H1 (cell line): ENCODE results near the gene ANKRD62. TPM values are rescaled to one million over a fixed set of nuclear protein-coding genes. Genes with fewer than 3 reads are reported as not detected.
A peak's percentile ranks its signal among the peaks of the same experiment; 100 is the strongest.

Experiments used
- CTCF ChIA-PET: fragments of 300-600 bp; sonication (Branson Sonifier 250); formaldehyde crosslinking; loops from one replicate; lab custom pipeline; 2021; ENCODE audit not compliant: partially characterized antibody; lab: Charles Lee
- POLR2A ChIA-PET: fragments of 300-600 bp; sonication (Branson Sonifier 250); formaldehyde crosslinking; loops from one replicate; lab custom pipeline; 2021; ENCODE audit warnings: inconsistent platforms; ENCODE audit not compliant: partially characterized antibody; lab: Charles Lee
- DNase-seq, 2 experiments: peaks; one replicate each; pipeline versions ENCODE4 v3.0.0 to v3.0.0-alpha.2; 2010 to 2022; ENCODE audit warnings: low spot score in 2 of 2, low read depth in 1 of 2, mixed read lengths in 1 of 2
- FAIRE-seq: peaks from 2 replicates; lab custom pipeline; 2011; peaks lifted over from hg19 to GRCh38; lab: Jason Lieb, UNC
- H2AFZ ChIP-seq: 2 replicates; pipeline ENCODE4 v1.8.1; 2012; ENCODE audit warnings: low read length, inconsistent platforms
- H2AK5ac ChIP-seq: 2 replicates; pipeline ENCODE4 v1.6.1; 2013; ENCODE audit warnings: low read depth, low read length
- H2BK120ac ChIP-seq: replicated peaks from 2 replicates; pipeline ENCODE3; 2013; ENCODE audit warnings: low read depth, low read length, inconsistent platforms
- H2BK12ac ChIP-seq: 2 replicates; pipeline ENCODE4 v1.6.1; 2013; ENCODE audit warnings: low read depth, low read length
- H2BK15ac ChIP-seq: 2 replicates; pipeline ENCODE4 v1.6.1; 2013; ENCODE audit warnings: low read length
- H2BK20ac ChIP-seq: 2 replicates; pipeline ENCODE4 v1.6.1; 2013; ENCODE audit warnings: low read length
- H2BK5ac ChIP-seq: 2 replicates; pipeline ENCODE4 v1.6.1; 2013; ENCODE audit warnings: low read depth, low read length
- H3K14ac ChIP-seq: 2 replicates; pipeline ENCODE4 v1.6.1; 2013; ENCODE audit warnings: inconsistent platforms; ENCODE audit not compliant: insufficient read length
- H3K18ac ChIP-seq: 2 replicates; pipeline ENCODE4 v1.6.1; 2013; ENCODE audit warnings: low read length; ENCODE audit errors: extremely low read depth
- H3K23ac ChIP-seq: 2 replicates; pipeline ENCODE4 v1.6.1; 2013; ENCODE audit warnings: inconsistent platforms; ENCODE audit not compliant: insufficient read length
- H3K23me2 ChIP-seq: 2 replicates; pipeline ENCODE4 v1.6.1; 2013; ENCODE audit warnings: low read depth, low read length
- H3K27ac ChIP-seq: 2 replicates; pipeline ENCODE4 v1.6.1; 2011; ENCODE audit warnings: low read depth, low read length, inconsistent platforms
- H3K27me3 ChIP-seq, 4 experiments: replicated peaks in 1 of 4; 1 replicate in 1 of 4; 2 replicates in 3 of 4; pipeline versions ENCODE4 v1.6.1 to v1.8.1; 2011 to 2013; ENCODE audit warnings: low read length in 3 of 4, mild to moderate bottlenecking in 3 of 4, inconsistent platforms in 2 of 4, mixed read lengths in 2 of 4, moderate library complexity in 1 of 4; ENCODE audit not compliant: control insufficient read depth in 3 of 4, insufficient read depth in 3 of 4; ENCODE audit errors: extremely low read depth in 1 of 4
- H3K36me3 ChIP-seq, 4 experiments: 2 replicates each; pipeline versions ENCODE4 v1.6.1 to v1.8.1; 2011 to 2013; ENCODE audit warnings: mild to moderate bottlenecking in 4 of 4, low read length in 3 of 4, moderate library complexity in 2 of 4, control low read depth in 1 of 4, inconsistent platforms in 1 of 4; ENCODE audit not compliant: insufficient read depth in 4 of 4, control insufficient read depth in 2 of 4
- H3K4ac ChIP-seq: replicated peaks from 2 replicates; pipeline ENCODE3; 2013; ENCODE audit warnings: low read length, low read depth, mixed read lengths, inconsistent platforms; ENCODE audit not compliant: insufficient read length
- H3K4me1 ChIP-seq, 4 experiments: replicated peaks in 1 of 4; 1 replicate in 1 of 4; 2 replicates in 3 of 4; pipeline versions ENCODE4 v1.6.1 to v1.8.1; 2011 to 2013; ENCODE audit warnings: low read length in 3 of 4, inconsistent platforms in 2 of 4, mixed read lengths in 1 of 4; ENCODE audit not compliant: insufficient read depth in 4 of 4, control insufficient read depth in 3 of 4
- H3K4me2 ChIP-seq, 2 experiments: 2 replicates each; pipeline versions ENCODE4 v1.6.1 to v1.8.1; 2011 to 2013; ENCODE audit warnings: low read depth in 2 of 2, low read length in 2 of 2, control low read depth in 1 of 2, inconsistent platforms in 1 of 2, mild to moderate bottlenecking in 1 of 2; ENCODE audit not compliant: insufficient read depth in 1 of 2
- H3K4me3 ChIP-seq, 4 experiments: fragments of 200-600, 300-600 bp in 1 of 4; sonication (generic), shearing (Covaris generic), sonication (Bioruptor Twin) in 1 of 4; 2 replicates each; pipeline versions ENCODE4 v1.5.1 to v1.8.1; 2011 to 2016; ENCODE audit warnings: low read length in 4 of 4, low read depth in 3 of 4, control low read depth in 2 of 4, inconsistent platforms in 2 of 4, mild to moderate bottlenecking in 2 of 4, mixed read lengths in 1 of 4, moderate library complexity in 1 of 4; ENCODE audit not compliant: insufficient read depth in 2 of 4; ENCODE audit errors: extremely low read depth in 1 of 4
- H3K56ac ChIP-seq: replicated peaks from 2 replicates; pipeline ENCODE3; 2013; ENCODE audit warnings: low read depth, mild to moderate bottlenecking, mixed read lengths, low read length, inconsistent platforms; ENCODE audit not compliant: insufficient read length
- H3K79me1 ChIP-seq: 2 replicates; pipeline ENCODE4 v1.6.1; 2013; ENCODE audit warnings: low read depth, low read length, control low read depth
- H3K79me2 ChIP-seq, 2 experiments: 2 replicates each; pipeline versions ENCODE4 v1.6.1 to v1.8.1; 2012 to 2013; ENCODE audit warnings: low read length in 2 of 2, mild to moderate bottlenecking in 2 of 2, inconsistent platforms in 1 of 2; ENCODE audit not compliant: insufficient read depth in 2 of 2, control insufficient read depth in 1 of 2
- H3K9ac ChIP-seq, 4 experiments: replicated peaks in 1 of 4; 1 replicate in 1 of 4; 2 replicates in 3 of 4; pipeline versions ENCODE4 v1.6.1 to v1.8.1; 2011 to 2013; ENCODE audit warnings: low read depth in 3 of 4, low read length in 3 of 4, control low read depth in 2 of 4, mild to moderate bottlenecking in 2 of 4, moderate library complexity in 2 of 4, inconsistent platforms in 1 of 4; ENCODE audit errors: extremely low read depth in 1 of 4
- H3K9me3 ChIP-seq, 2 experiments: 2 replicates each; pipeline versions ENCODE4 v1.6.1 to v1.8.1; 2012 to 2013; ENCODE audit warnings: mild to moderate bottlenecking in 2 of 2, moderate library complexity in 2 of 2, control low read depth in 1 of 2, inconsistent platforms in 1 of 2, low read depth in 1 of 2, low read length in 1 of 2, mixed read lengths in 1 of 2; ENCODE audit not compliant: insufficient read depth in 2 of 2
- H4K20me1 ChIP-seq, 2 experiments: replicated peaks in 1 of 2; 2 replicates each; pipeline versions ENCODE3 to v1.8.1; 2011 to 2013; ENCODE audit warnings: inconsistent platforms in 2 of 2, low read length in 2 of 2, mild to moderate bottlenecking in 1 of 2; ENCODE audit not compliant: insufficient read depth in 2 of 2, control insufficient read depth in 1 of 2
- H4K5ac ChIP-seq: 2 replicates; pipeline ENCODE4 v1.6.1; 2013; ENCODE audit warnings: low read length, low read depth, mixed read lengths, inconsistent platforms; ENCODE audit not compliant: insufficient read length
- H4K8ac ChIP-seq: 2 replicates; pipeline ENCODE4 v1.8.0; 2013; ENCODE audit warnings: mild to moderate bottlenecking, moderate library complexity, low read length, inconsistent platforms; ENCODE audit not compliant: insufficient read depth; ENCODE audit errors: extremely low read depth
- H4K91ac ChIP-seq: replicated peaks from 2 replicates; pipeline ENCODE3; 2013; ENCODE audit warnings: low read length, mixed read lengths, inconsistent platforms; ENCODE audit not compliant: insufficient read length
- BRCA1 ChIP-seq: IDR thresholded peaks from 2 replicates; pipeline ENCODE4 v1.6.1; 2012; ENCODE audit warnings: low read depth, low read length, improper control_type of control experiment
- CREB1 ChIP-seq: IDR thresholded peaks from 2 replicates; pipeline ENCODE4 v1.6.1; 2012; ENCODE audit warnings: inconsistent platforms
- FOSL1 ChIP-seq: IDR thresholded peaks from 2 replicates; pipeline ENCODE4 v1.6.1; 2011; ENCODE audit warnings: mild to moderate bottlenecking, low read depth, low read length, moderate library complexity; ENCODE audit not compliant: insufficient read depth
- YY1 ChIP-seq: IDR thresholded peaks from 2 replicates; pipeline ENCODE4 v1.6.1; 2011; ENCODE audit warnings: low read depth, mild to moderate bottlenecking, low read length
- ZNF274 ChIP-seq: IDR thresholded peaks from 2 replicates; pipeline ENCODE4 v1.7.0; 2012; ENCODE audit warnings: low read length, borderline replicate concordance; ENCODE audit errors: extremely low read depth
- WGBS, 2 experiments: shearing (Covaris generic) in 1 of 2; methylation state at CpG; one replicate each; pipeline versions ENCODE4 v1.1.6 to v1.1.7; 2013 to 2015; ENCODE audit warnings: low lambda C conversion rate in 2 of 2, mixed read lengths in 2 of 2, inconsistent platforms in 1 of 2, low coverage in 1 of 2, missing lambda C conversion rate in 1 of 2; ENCODE audit not compliant: insufficient replicate concordance in 2 of 2, insufficient coverage in 1 of 2, insufficient read length in 1 of 2; ENCODE audit errors: extremely low coverage in 1 of 2, missing lambda C conversion rate in 1 of 2; 5-methylcytosine and 5-hydroxymethylcytosine counted together
- long read RNA-seq, 2 experiments: library from RNA in 1 of 2; library from capped mRNA in 1 of 2; stranded (forward); transcript quantifications; one replicate each; pipeline ENCODE4 v2.0.0, GENCODE V29; 2021; ENCODE audit warnings: inconsistent platforms in 1 of 2
- polyA minus RNA-seq, 3 experiments: library from RNA; depleted of rRNA, polyadenylated mRNA; stranded (reverse); fragments of >200 nt; gene quantifications; 1 replicate in 2 of 3; 2 replicates in 1 of 3; pipeline ENCODE4 v1.2.3, GENCODE V29; 2011
- polyA plus RNA-seq, 7 experiments: library from polyadenylated mRNA; depleted of rRNA in 3 of 7; stranded (reverse) in 5 of 7; unstranded in 2 of 7; fragments of >200 nt in 5 of 7; fragments of 200-250 nt in 2 of 7; gene quantifications; 1 replicate in 5 of 7; 2 replicates in 1 of 7; 4 replicates in 1 of 7; pipeline versions ENCODE4 v1.2.1 to v1.2.3, GENCODE V29; 2011 to 2013; ENCODE audit warnings: missing spikeins in 2 of 7, mixed read lengths in 2 of 7
- total RNA-seq: library from RNA; stranded (reverse); fragmentation: NEBNext Ultra II Directional; extraction: Animal tissue kit (Norgen Biotek cat#: 25700); gene quantifications from 2 replicates; pipeline ENCODE4 v1.2.1, GENCODE V29; 2021
- TF ChIP-seq, protein P1 (sequence below): IDR thresholded peaks from 2 replicates; pipeline ENCODE4 v1.6.1; 2012; ENCODE audit warnings: inconsistent platforms
- TF ChIP-seq, protein P2 (sequence below): IDR thresholded peaks from 2 replicates; pipeline ENCODE4 v1.6.1; 2012; ENCODE audit warnings: inconsistent platforms

ANKRD62 gene
- total RNA-seq (not detected in 2 replicates), polyA plus RNA-seq (2011; rRNA removed) (not detected in 2 replicates), polyA minus RNA-seq (2011; rRNA and poly(A)+ RNA removed) (not detected in 2 replicates)
- polyA plus RNA-seq (2011; cell fraction: cytosol; rRNA removed) = not detected
- not detected for polyA plus RNA-seq (2011; cell fraction: nucleus; rRNA removed)
- polyA plus RNA-seq (2012, experiment 1 of 2) = not detected in 4 replicates
- not detected for polyA plus RNA-seq (2012, experiment 2 of 2)
- not detected for polyA plus RNA-seq (2013, experiment 1 of 2)
- 0.04 TPM for polyA plus RNA-seq (2013, experiment 2 of 2)
- not detected for polyA minus RNA-seq (2011; cell fraction: cytosol; rRNA and poly(A)+ RNA removed)
- not detected for polyA minus RNA-seq (2011; cell fraction: nucleus; rRNA and poly(A)+ RNA removed)
- long read RNA-seq, experiment 1 = 0 reads
- long read RNA-seq, experiment 2 = 0 reads

DNA sequence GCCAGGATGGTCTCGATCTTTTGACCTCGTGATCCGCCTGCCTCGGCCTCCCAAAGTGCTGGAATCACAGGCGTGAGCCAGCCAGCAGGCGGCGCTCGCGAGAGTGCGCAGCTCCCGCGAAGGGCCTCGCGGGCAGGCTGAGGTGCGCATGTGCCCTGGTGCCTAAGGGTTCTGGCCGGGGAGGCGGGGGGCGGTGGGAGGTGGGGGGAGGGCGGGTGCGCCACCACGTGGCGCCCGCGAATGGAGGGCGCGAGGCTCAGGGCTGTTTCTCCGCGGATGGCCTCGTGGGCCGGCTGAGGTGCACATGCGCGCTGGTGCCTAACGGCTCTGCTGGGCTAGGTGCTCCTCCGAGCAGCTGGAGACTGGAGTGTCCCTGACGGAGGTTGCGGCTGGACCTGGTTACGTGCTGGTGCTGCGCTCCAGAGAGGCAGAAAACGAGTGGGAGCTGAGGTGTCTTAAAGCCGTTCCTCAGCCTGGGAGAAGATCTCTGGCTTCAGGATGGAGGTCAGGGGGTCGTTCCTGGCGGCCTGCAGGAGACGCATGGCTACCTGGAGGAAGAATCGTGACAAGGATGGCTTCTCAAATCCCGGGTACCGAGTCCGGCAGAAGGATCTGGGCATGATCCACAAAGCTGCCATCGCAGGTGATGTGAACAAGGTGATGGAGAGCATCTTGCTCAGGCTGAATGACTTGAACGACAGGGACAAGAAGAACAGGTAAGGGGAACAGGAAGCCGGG, at the start of gene ANKRD62:
Gene ANKRD62 (plus strand): TSS at position 324 of the 738 bp plus-strand sequence. CDS start 175 bp downstream, at position 499.
- H3K4ac ChIP-seq = no peak within 1 kb of the TSS
- DNase-seq = peak in 1 of 2 experiments; percentile 72
- no peaks in the 10 kb centered on the region; the same call in 1 of the 2 replicates for H3K23me2 ChIP-seq
- TF ChIP-seq BRCA1 = no peak
- no peak for TF ChIP-seq YY1
- TF ChIP-seq, protein P1, sequence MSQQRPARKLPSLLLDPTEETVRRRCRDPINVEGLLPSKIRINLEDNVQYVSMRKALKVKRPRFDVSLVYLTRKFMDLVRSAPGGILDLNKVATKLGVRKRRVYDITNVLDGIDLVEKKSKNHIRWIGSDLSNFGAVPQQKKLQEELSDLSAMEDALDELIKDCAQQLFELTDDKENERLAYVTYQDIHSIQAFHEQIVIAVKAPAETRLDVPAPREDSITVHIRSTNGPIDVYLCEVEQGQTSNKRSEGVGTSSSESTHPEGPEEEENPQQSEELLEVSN = peak; percentile 76
- no peak for TF ChIP-seq CREB1
- no peak for TF ChIP-seq ZNF274
- TF ChIP-seq, protein P2, sequence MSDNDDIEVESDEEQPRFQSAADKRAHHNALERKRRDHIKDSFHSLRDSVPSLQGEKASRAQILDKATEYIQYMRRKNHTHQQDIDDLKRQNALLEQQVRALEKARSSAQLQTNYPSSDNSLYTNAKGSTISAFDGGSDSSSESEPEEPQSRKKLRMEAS = peak; percentile 84
- TF ChIP-seq FOSL1 = no peak

More for the DNA sequence above, at the start of gene ANKRD62:
- Histone ChIP-seq H2BK120ac (no peak within 1 kb of the TSS), H3K18ac (no peak within 1 kb of the TSS; the same call in 1 of the 2 replicates), H2BK15ac (no peak within 1 kb of the TSS), H3K23ac (no peak within 1 kb of the TSS), H4K91ac (no peak within 1 kb of the TSS), H3K27me3 (no peaks in the 10 kb centered on the region; a peak in 1 of 7 replicates), H3K56ac (no peak within 1 kb of the TSS), H3K9ac (no peak within 1 kb of the TSS), H4K5ac (no peak within 1 kb of the TSS), H4K20me1 (peaks cover 1% of the 10 kb centered on the region in 2 experiments), H3K79me1 (no peaks in the 10 kb centered on the region), H3K4me1 (no peaks in the 10 kb centered on the region), H3K36me3 (no peaks in the 10 kb centered on the region), H4K8ac (no peak within 1 kb of the TSS), H2BK5ac (no peak within 1 kb of the TSS), H3K9me3 (peaks cover 0 to 5% of the 10 kb centered on the region in 2 experiments; a peak in 1 of 4 replicates), H2BK20ac (no peak within 1 kb of the TSS), H2BK12ac (no peak within 1 kb of the TSS), H2AFZ (no peak within 1 kb of the TSS), H2AK5ac (no peak within 1 kb of the TSS), H3K4me2 (no peak within 1 kb of the TSS), H3K4me3 (no peak within 1 kb of the TSS), H3K14ac (no peak within 1 kb of the TSS), H3K27ac (no peak within 1 kb of the TSS), H3K79me2 (no peaks in the 10 kb centered on the region)
- POLR2A ChIA-PET = no interaction called here
- FAIRE-seq = no peak
- WGBS, 2 experiments = 92% methylated on average over 32 of the region's 50 CpGs; no CpG with 5 or more reads in 1 of the 2 experiments
- CTCF ChIA-PET = interaction anchor here (1.2 to 5.3 kb wide), 5 partner anchors 8 to 159 kb away, joined by 3 to 58 read pairs (median 7); no protein-coding TSS in a partner anchor
